Retina (tissue), 1 donor: ENCODE data around the gene AP5S1.
"Not testable (repeated sequence)": the region's sequence is repeated elsewhere in the genome, so short reads cannot be mapped to it uniquely, and the experiment has no call there.

Experiments
- DNase-seq: peaks from one replicate; pipeline ENCODE4 v3.0.0-alpha.2; 2016

The AP5S1 gene

GRCh38 chr20:3812975-3813847, 7.1 kb upstream of the AP5S1 start:
- no peak for DNase-seq

GRCh38 chr20:3813848-3814581, 6.3 kb upstream of the AP5S1 start:
- no peak for DNase-seq

- no peak for DNase-seq
These were observed 5.3 kb upstream of the AP5S1 start for GRCh38 chr20:3814928-3815495.

- DNase-seq: no peak
These were observed 4.5 kb upstream of the AP5S1 start for GRCh38 chr20:3815703-3816315.

- peak; percentile 73 for DNase-seq
These were observed 1.9 kb upstream of the AP5S1 start for GRCh38 chr20:3818155-3819151.

GRCh38 chr20:3819411-3820047, 818 bp upstream of the AP5S1 start:
- DNase-seq: no peak

- no peak for DNase-seq
These were observed 767 bp downstream of the AP5S1 start for GRCh38 chr20:3820901-3821727.

- no peak for DNase-seq
These were observed 1.6 kb downstream of the AP5S1 start for GRCh38 chr20:3821996-3822395.

- DNase-seq: no peak
These were observed 3.5 kb downstream of the AP5S1 start for GRCh38 chr20:3823881-3824280.

GRCh38 chr20:3825526-3825925, 5.2 kb downstream of the AP5S1 start:
- no peak for DNase-seq

GRCh38 chr20:3826420-3826819, 6.1 kb downstream of the AP5S1 start:
- no peak for DNase-seq

GRCh38 chr20:3828798-3829197, 8.5 kb downstream of the AP5S1 start:
- no peak for DNase-seq

- not testable (repeated sequence) for DNase-seq
These were observed 9.5 kb downstream of the AP5S1 start for GRCh38 chr20:3829891-3830290.

GRCh38 chr20:3836132-3836531, 15.8 kb downstream of the AP5S1 start:
- DNase-seq: no peak

GRCh38 chr20:3839328-3839727, 19.0 kb downstream of the AP5S1 start:
- no peak for DNase-seq

GRCh38 chr20:3840201-3840600, 19.9 kb downstream of the AP5S1 start:
- not testable (repeated sequence) for DNase-seq

GRCh38 chr20:3842348-3842930, 22.1 kb downstream of the AP5S1 start:
- no peak for DNase-seq

GRCh38 chr20:3843490-3843889, 23.1 kb downstream of the AP5S1 start:
- DNase-seq: no peak

GRCh38 chr20:3843990-3844619, 23.8 kb downstream of the AP5S1 start:
- not testable (repeated sequence) for DNase-seq

GRCh38 chr20:3846378-3846739, 26.0 kb downstream of the AP5S1 start:
- DNase-seq: no peak
